Stimulated activated CD4-positive, alpha-beta T cell treated with anti-CD3 and anti-CD28 coated beads, TNF-alpha, amount 100 ng/mL, for 48 hours (primary cell): Measurements from ENCODE around the gene ELK3.
"Not testable (repeated sequence)": the region's sequence is repeated elsewhere in the genome, so short reads cannot be mapped to it uniquely, and the experiment has no call there.

Experiments used
- DNase-seq, 3 donors: peaks; one replicate each; pipeline ENCODE4 v3.0.0-alpha.2; 2020; ENCODE audit warnings: low read depth in 3 of 3

ELK3 gene

DNA sequence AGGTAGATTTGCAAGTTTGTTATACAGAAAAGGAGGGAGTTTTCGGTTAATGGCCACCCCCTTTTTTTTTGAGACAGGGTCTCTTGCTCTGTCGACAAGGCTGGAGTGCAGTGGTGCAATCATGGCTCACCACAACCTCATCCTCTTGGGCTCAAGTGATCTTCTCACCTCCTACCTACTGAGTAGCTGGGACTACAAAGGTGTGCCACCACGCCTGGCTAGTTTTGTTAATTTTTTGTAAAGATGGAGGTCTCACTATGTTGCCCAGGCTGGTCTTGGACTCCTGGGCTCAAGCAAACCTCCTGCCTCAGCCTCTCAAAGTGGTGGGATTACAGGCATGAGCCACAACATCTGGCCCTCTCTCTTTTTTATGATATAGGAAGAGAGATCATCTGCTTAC is 111.5 kb downstream of the ELK3 start:
- no peak for DNase-seq

DNA sequence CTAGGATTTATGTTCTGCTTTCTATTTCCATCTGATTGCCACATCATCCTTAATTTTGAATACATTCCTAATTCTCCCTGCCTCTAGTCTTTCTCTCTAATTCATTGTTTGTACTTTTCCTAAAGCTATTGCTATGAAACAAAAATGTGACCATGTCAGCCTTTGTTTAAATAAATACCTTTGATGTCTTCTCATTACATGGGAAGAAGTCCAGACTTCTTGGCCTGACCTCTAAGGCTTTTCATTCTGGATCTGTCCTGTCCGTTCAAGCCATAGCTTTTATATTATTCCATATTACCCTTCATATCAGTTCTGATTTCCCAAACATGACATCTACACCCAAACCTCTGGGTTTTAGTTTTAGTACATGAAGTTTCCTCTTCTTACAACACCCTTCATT is 114.7 kb downstream of the ELK3 start:
- DNase-seq: no peak

DNA sequence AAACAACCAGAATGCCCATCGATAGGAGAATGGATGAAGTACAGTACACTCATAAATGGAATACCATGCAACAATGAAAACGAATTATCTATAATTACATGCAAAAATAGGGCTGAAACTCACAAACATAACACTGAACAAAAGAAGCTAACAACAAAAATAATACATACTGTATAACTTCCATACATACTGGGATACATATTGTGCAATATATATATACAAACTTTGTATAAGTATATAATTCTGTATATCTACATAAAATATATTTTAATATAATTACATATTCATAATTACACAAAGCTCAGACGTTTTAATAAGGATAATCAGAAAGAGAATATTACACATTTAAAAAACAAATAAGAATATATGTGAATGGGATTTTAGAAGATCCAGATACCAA is 115.9 kb downstream of the ELK3 start:
- no peak for DNase-seq

DNA sequence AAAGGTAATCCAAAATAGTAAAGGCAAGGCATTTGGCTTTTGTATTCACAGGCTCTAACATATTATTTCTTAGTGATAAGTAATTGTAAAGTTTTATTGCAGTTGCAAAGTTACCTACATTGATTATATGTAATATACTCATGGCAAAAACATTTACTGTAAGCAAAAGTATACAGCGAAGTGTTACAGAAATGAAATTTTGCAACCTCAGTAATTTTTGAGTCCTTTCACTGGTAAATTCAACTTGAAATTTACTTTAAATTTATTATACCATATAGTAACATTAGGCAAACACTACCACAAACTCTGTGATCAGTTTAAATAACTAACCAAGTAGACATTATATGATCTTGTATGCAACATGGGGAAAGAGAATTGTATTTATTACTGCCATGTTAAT is 117.0 kb downstream of the ELK3 start:
- DNase-seq: no peak

DNA sequence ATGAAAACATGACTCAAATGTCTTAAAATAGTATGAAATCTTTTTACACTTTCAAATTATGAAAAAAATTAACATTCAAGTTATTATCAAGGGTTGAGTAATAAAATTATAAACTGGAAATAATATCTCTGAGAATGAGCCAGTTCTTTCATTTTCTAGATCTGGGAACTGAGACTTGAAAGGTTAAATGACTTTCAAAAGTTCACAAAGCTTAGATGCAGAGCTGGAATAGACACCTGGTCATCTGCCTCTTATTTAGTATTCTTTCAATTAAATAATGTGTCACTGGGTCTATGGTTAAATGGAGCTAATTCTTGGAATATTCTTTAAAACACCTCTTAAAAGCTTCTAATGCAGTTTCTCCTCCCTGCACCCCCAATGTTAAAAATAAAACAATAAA is 119.4 kb downstream of the ELK3 start:
- no peak for DNase-seq

DNA sequence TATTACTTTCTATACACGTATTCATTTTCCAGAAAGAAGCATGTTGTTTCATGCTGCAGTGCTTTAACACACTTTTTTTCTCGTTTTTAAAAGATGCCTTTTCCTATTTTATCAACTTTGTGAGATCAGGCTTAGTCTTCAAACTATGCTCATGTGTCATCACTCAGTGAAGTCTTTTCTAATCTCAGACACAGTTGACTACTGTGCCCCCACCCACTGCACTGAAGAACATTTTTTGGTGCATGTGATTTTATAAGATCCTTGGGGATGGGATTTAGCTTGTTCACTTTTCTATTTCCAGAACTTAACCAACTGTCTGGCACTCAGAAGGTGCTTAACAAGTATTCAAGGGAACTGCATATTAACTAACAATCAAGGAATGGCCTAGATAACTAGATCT is 120.5 kb downstream of the ELK3 start:
- no peak for DNase-seq

DNA sequence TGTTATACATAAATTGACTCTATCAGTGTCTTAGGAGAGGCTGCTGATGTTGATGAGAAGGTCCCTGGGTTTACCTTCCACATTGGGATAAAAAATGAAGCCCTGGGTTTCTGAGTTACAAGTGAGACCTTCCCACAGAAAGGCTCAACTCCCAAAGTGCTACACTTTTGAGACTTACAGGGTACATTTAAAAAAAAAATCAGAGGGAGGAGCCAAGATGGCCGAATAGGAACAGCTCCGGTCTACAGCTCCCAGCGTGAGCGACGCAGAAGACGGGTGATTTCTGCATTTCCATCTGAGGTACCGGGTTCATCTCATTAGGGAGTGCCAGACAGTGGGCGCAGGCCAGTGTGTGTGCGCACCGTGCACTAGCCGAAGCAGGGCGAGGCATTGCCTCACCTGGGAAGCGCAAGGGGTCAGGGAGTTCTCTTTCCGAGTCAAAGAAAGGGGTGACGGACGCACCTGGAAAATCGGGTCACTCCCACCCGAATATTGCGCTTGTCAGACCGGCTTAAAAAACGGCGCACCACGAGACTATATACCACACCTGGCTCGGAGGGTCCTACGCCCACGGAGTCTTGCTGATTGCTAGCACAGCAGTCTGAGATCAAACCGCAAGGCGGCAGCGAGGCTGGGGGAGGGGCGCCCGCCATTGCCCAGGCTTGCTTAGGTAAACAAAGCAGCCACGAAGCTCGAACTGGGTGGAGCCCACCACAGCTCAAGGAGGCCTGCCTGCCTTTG is 121.7 kb downstream of the ELK3 start:
- not testable (repeated sequence) for DNase-seq

DNA sequence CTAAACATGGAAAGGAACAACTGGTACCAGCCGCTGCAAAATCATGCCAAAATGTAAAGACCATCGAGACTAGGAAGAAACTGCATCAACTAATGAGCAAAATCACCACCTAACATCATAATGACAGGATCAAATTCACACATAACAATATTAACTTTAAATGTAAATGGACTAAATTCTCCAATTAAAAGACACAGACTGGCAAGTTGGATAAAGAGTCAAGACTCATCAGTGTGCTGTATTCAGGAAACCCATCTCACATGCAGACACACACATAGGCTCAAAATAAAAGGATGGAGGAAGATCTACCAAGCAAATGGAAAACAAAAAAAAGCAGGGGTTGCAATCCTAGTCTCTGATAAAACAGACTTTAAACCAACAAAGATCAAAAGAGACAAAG is 123.6 kb downstream of the ELK3 start:
- DNase-seq: not testable (repeated sequence)
